ENCODE data around the gene CDV3. TPM values are rescaled to one million over a fixed set of nuclear protein-coding genes. Genes with fewer than 3 reads are reported as not detected.
A peak's percentile ranks its signal among the peaks of the same experiment; 100 is the strongest.
"Not testable (repeated sequence)": the region's sequence is repeated elsewhere in the genome, so short reads cannot be mapped to it uniquely, and the experiment has no call there.

The CDV3 gene
- polyA plus RNA-seq (ENCODE audit: low read depth in 6 of 6), result 10 to 100 TPM; 29.6 to 50.0 (median 38.7) TPM

GRCh38 chr3:133573629-133574194 lies at the start of gene CDV3:
CDV3 (plus strand) TSS chr3:133573686; CDS start chr3:133574045, 359 bp downstream.
- Mint-ChIP-seq H3K27ac (peak within 1 kb of the TSS; percentile 93 to 99 (median 99)), H3K4me3 (peak within 1 kb of the TSS; percentile 78 to 99 (median 93)), H3K9me3 (no peaks in the 10 kb centered on the region), H3K36me3 (peaks cover 0 to 4% of the 10 kb centered on the region in 2 donors), H3K4me1 (peaks cover 48 to 75% (median 60%) of the 10 kb centered on the region in 3 donors), H3K27me3 (no peaks in the 10 kb centered on the region)
- ATAC-seq (ENCODE audit: low read depth in 2 of 2) (peak; percentile 49 to 52), DNase-seq (peak; percentile 89)

DNA sequence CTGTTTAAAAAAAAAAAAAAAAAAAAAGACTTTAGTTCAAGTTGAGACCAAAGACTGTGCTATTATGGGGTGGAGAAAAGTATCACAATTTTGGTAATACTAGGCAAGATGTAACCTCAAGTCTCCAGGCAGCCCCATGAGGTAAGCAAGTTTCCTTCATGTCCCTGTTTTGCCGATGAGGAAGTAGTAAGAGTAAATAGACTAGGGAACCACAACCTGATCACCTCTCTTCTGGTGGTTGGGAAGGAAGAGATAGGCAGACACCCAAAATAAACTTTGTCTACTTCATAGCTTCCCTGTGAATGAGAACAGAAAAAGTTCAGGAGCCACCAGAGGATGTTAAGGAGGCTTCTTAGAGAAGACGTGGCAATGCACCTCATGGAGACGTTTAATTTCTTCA lies 49.7 kb upstream of the CDV3 start:
- H3K36me3 Mint-ChIP-seq; ATAC-seq (ENCODE audit: low read depth in 2 of 2); DNase-seq; H3K27me3 Mint-ChIP-seq; H3K9me3 Mint-ChIP-seq; H3K4me3 Mint-ChIP-seq: not testable (repeated sequence)
- Mint-ChIP-seq H3K4me1 (peaks cover 7 to 21% (median 7%) of the 10 kb centered on the region in 3 donors), H3K27ac (peak overlapping the region in 1 of 6 donors; percentile 7)

DNA sequence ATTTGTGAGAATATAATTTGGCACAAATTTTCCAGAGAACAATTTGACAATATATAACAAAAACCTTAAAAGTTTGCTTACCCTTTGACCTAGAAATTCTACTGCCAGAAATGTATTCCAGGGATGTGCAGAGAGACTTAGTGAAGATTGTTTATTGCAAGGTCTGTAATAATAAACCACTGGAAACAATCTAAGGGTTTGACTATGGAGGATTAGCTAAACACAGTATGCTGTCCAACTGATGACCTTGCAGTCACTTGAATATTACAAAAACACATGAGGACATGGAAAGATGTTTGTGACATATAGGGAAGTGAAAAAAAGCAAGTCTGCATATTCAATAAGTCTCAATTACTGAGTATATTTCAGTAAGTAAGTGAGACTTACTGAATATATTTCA lies 48.1 kb upstream of the CDV3 start:
- H3K27ac Mint-ChIP-seq, result no peak overlapping the region
- H3K4me1 Mint-ChIP-seq, result peaks cover 7 to 21% (median 7%) of the 10 kb centered on the region in 3 donors
- ATAC-seq (ENCODE audit: low read depth in 2 of 2) (no peak), DNase-seq (no peak)
- H3K27me3 Mint-ChIP-seq, result peaks cover 0 to 4% (median 0%) of the 10 kb centered on the region in 3 donors
- peaks cover 0 to 10% (median 6%) of the 10 kb centered on the region in 7 donors for H3K9me3 Mint-ChIP-seq
- peaks cover 6 to 8% of the 10 kb centered on the region in 2 donors for H3K36me3 Mint-ChIP-seq
- H3K4me3 Mint-ChIP-seq, result no peak overlapping the region

DNA sequence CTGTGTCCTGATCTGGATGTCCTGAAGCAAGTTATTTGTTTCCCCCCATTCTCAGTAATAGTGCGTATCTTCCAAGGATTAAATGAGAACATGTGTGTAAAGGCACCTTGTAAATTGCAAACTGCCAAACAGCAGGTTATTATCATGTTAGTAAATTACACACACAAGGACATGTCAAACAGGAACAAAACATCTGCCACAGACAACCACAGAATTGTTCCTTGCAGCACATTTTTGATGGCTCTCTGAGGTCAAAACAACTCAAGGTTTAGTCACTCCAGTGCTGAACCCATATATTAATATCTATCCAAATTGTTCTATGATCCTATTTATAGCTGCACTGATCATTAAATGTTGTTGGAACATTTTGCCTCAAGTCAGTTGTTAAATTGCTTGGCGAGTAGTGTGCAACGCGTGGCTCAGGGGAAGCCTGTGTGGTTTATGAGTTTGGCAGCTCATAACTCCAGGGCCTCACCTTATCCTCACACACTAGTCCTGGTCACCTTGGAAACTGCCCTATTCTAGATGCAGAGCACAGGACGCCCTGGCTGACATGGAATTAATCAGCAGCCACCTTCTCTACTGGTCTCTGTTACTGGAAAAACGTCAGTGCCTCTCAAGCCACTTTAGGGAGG lies 46.3 kb upstream of the CDV3 start:
- Mint-ChIP-seq H3K4me1 (peaks cover 4 to 15% (median 7%) of the 10 kb centered on the region in 3 donors), H3K9me3 (peaks cover 0 to 11% (median 7%) of the 10 kb centered on the region in 7 donors), H3K27me3 (peaks cover 0 to 4% (median 0%) of the 10 kb centered on the region in 3 donors), H3K36me3 (peaks cover 6 to 8% of the 10 kb centered on the region in 2 donors), H3K27ac (peak overlapping the region in 1 of 6 donors; percentile 61), H3K4me3 (no peak overlapping the region)
- no peak for ATAC-seq (ENCODE audit: low read depth in 2 of 2)
- no peak for DNase-seq

GRCh38 chr3:133529809-133530208 lies 43.7 kb upstream of the CDV3 start:
- ATAC-seq (ENCODE audit: low read depth in 2 of 2) (no peak), DNase-seq (no peak)
- peaks cover 0 to 4% (median 0%) of the 10 kb centered on the region in 3 donors for H3K27me3 Mint-ChIP-seq
- peaks cover 3 to 16% (median 7%) of the 10 kb centered on the region in 3 donors for H3K4me1 Mint-ChIP-seq
- peaks cover 0 to 11% (median 7%) of the 10 kb centered on the region in 7 donors for H3K9me3 Mint-ChIP-seq
- H3K27ac Mint-ChIP-seq, result no peak overlapping the region
- H3K36me3 Mint-ChIP-seq, result peaks cover 6 to 8% of the 10 kb centered on the region in 2 donors
- no peak overlapping the region for H3K4me3 Mint-ChIP-seq

GRCh38 chr3:133531981-133532380 lies 41.5 kb upstream of the CDV3 start:
- Mint-ChIP-seq H3K4me1 (peaks cover 0 to 9% (median 1%) of the 10 kb centered on the region in 3 donors), H3K27ac (peak overlapping the region in 1 of 6 donors; percentile 62), H3K36me3 (peaks cover 6 to 8% of the 10 kb centered on the region in 2 donors), H3K9me3 (peaks cover 0 to 11% (median 7%) of the 10 kb centered on the region in 7 donors), H3K27me3 (peaks cover 0 to 9% (median 0%) of the 10 kb centered on the region in 3 donors), H3K4me3 (no peak overlapping the region)
- no peak for DNase-seq
- ATAC-seq (ENCODE audit: low read depth in 2 of 2), result no peak

DNA sequence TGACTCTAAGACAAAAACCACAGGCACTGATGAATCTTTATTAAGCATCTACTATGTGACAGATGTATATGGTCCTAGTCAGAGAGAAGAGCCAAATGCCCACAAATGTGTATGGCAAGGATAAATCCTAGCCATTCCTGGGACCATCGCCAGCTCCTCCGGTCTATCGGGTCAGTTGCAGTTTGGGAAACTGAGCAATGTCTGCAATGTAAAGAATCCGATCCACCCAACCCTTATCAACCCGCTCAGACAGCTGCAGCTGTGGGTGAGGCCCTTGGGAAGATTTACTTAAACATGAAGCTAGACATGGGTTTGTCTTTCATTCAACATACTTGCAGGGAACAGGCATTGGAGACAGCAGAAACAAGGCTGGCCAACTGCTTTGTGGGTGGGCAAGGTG lies 40.5 kb upstream of the CDV3 start:
- H3K36me3 Mint-ChIP-seq, result peaks cover 6 to 8% of the 10 kb centered on the region in 2 donors
- H3K27me3 Mint-ChIP-seq, result peaks cover 0 to 5% (median 0%) of the 10 kb centered on the region in 3 donors
- ATAC-seq (ENCODE audit: low read depth in 2 of 2), result no peak
- DNase-seq, result no peak
- peaks cover 0 to 13% (median 8%) of the 10 kb centered on the region in 7 donors for H3K9me3 Mint-ChIP-seq
- no peak overlapping the region for H3K27ac Mint-ChIP-seq
- H3K4me1 Mint-ChIP-seq, result peaks cover 0 to 9% (median 0%) of the 10 kb centered on the region in 3 donors
- no peak overlapping the region for H3K4me3 Mint-ChIP-seq

DNA sequence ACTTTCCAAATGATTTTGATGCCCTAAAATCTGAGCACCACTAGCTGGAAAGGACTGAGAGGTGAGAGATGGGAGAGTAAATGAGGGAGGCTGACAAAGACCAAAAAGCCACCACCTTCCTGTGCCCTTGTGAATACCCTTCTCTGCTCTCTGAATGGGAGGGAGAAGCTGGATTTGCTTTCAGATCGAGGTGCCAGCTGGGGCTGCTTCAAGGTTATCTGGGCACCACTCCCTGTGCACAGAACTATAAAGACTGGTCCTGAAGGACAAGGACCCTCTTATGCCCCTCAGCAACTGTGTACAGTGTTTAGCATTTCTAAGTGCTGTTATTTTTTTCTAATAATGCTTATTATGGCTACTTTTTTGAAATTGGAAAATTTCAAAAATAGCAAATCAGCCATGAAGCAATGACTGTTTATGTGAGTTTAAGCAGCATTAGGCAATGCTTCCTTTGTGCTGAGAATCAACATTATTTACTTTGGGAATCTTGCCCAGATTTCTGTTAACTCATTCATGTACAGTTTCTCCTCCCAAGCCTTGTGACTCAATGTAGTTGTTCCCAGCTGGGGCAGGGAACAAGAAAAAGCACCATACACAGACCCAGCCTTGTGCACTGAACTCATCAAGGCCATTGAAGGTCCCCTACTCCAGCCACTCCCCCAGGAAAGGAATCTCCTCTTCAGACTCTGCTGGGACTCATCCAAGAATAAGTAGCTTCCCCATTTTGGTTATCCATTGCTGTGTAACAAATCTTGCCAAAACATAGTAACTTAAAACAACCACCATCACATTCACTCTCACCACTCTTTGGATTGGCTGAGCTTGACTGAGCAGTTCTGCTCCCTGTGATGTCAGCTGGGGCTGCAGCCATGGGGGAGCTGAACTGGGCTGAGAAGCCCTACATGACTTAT lies 37.3 kb upstream of the CDV3 start:
- H3K27ac Mint-ChIP-seq, result peak overlapping the region in 1 of 6 donors; percentile 24

DNA sequence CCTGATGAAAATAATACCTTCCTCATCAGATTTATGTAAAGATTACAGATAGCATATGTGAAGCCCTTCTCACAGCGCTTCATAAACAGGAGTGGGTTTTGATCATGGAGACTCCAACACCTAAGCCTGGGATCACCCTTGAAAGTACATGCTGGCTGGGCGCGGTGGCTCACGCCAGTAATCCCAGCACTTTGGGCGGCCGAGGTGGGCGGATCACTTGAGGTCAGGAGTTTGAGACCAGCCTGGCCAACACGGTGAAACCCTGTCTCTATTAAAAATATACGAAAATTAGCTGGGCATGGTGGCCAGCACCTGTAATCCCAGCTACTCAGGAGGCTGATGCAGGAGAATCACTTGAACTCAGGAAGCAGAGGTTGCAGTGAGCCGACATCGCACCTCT lies 36.4 kb upstream of the CDV3 start:
- H3K36me3 Mint-ChIP-seq; H3K4me3 Mint-ChIP-seq; H3K27me3 Mint-ChIP-seq; DNase-seq; H3K27ac Mint-ChIP-seq; ATAC-seq (ENCODE audit: low read depth in 2 of 2): not testable (repeated sequence)
- peaks cover 0 to 12% (median 6%) of the 10 kb centered on the region in 7 donors for H3K9me3 Mint-ChIP-seq
- peaks cover 4 to 12% (median 9%) of the 10 kb centered on the region in 3 donors for H3K4me1 Mint-ChIP-seq

More for the DNA sequence above, 37.3 kb upstream of the CDV3 start:
- H3K4me3 Mint-ChIP-seq, result no peak overlapping the region
- peaks cover 0 to 12% (median 6%) of the 10 kb centered on the region in 7 donors for H3K9me3 Mint-ChIP-seq
- no peaks in the 10 kb centered on the region for H3K36me3 Mint-ChIP-seq
- DNase-seq (no peak), ATAC-seq (ENCODE audit: low read depth in 2 of 2) (no peak)
- H3K4me1 Mint-ChIP-seq, result peaks cover 4 to 11% (median 9%) of the 10 kb centered on the region in 3 donors
- H3K27me3 Mint-ChIP-seq, result peaks cover 0 to 5% (median 0%) of the 10 kb centered on the region in 3 donors

- Mint-ChIP-seq H3K36me3 (no peaks in the 10 kb centered on the region), H3K27ac (no peak overlapping the region), H3K4me1 (peaks cover 4 to 12% (median 6%) of the 10 kb centered on the region in 3 donors), H3K9me3 (peaks cover 0 to 12% (median 6%) of the 10 kb centered on the region in 7 donors), H3K27me3 (peaks cover 0 to 5% (median 0%) of the 10 kb centered on the region in 3 donors), H3K4me3 (no peak overlapping the region)
- DNase-seq (no peak), ATAC-seq (ENCODE audit: low read depth in 2 of 2) (no peak)
Observed at GRCh38 chr3:133538154-133538553, 35.3 kb upstream of the CDV3 start.

GRCh38 chr3:133540896-133541674 lies 32.4 kb upstream of the CDV3 start:
- peaks cover 0 to 12% (median 6%) of the 10 kb centered on the region in 7 donors for H3K9me3 Mint-ChIP-seq
- no peak overlapping the region for H3K27ac Mint-ChIP-seq
- H3K27me3 Mint-ChIP-seq, result peaks cover 0 to 5% (median 0%) of the 10 kb centered on the region in 3 donors
- peaks cover 0 to 12% (median 4%) of the 10 kb centered on the region in 3 donors for H3K4me1 Mint-ChIP-seq
- no peak for DNase-seq
- ATAC-seq (ENCODE audit: low read depth in 2 of 2), result no peak
- H3K4me3 Mint-ChIP-seq, result peak overlapping the region in 1 of 8 donors; percentile 40
- H3K36me3 Mint-ChIP-seq, result no peaks in the 10 kb centered on the region

DNA sequence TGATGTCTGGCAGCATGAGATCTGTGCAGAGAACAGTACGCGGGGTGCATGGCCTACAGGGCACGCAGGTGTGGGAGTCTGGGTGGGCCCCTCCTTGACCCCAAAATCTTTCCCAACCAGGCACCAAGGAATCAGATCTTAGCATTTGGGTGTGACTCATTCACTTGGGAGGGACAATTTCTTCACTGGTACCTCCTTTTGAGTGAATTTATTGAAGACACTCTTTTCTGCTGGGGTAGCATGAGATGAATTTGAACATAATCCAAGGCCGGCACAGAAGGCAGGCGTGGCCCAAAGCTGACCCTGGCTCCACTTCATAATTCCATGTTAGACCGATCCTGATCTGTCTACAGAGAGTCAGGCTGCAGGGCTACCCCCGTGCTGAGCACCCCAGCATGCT lies 30.6 kb upstream of the CDV3 start:
- ATAC-seq (ENCODE audit: low read depth in 2 of 2), result no peak
- peaks cover 0 to 12% (median 6%) of the 10 kb centered on the region in 7 donors for H3K9me3 Mint-ChIP-seq
- no peak overlapping the region for H3K27ac Mint-ChIP-seq
- no peak for DNase-seq
- H3K36me3 Mint-ChIP-seq, result no peaks in the 10 kb centered on the region
- H3K4me1 Mint-ChIP-seq, result peaks cover 0 to 12% (median 4%) of the 10 kb centered on the region in 3 donors
- no peaks in the 10 kb centered on the region for H3K27me3 Mint-ChIP-seq
- no peak overlapping the region for H3K4me3 Mint-ChIP-seq

Measured in naive B cell (primary cell).